Natural killer cell (primary cell): Measurements from ENCODE around the gene ZNF385D. TPM values are rescaled to one million over a fixed set of nuclear protein-coding genes. Genes with fewer than 3 reads are reported as not detected.

ENCODE experiments used
- ATAC-seq, 3 donors: fragments of 150-1000 bp in 2 of 3; fragments of 200-7000 bp in 1 of 3; cut with Tn5 transposase; 1 replicate in 1 of 3; 2 replicates in 2 of 3; pipeline ENCODE4 v1.10.0; 2021; ENCODE audit warnings: mild to moderate bottlenecking in 2 of 3, moderate library complexity in 2 of 3
- DNase-seq, 2 donors: peaks; one replicate each; pipeline versions ENCODE4 v3.0.0 to v3.0.0-alpha.2; 2013 to 2021; ENCODE audit warnings: mixed read lengths in 1 of 2
- H3K27ac ChIP-seq: one replicate; pipeline ENCODE4 v1.5.1; 2013; ENCODE audit warnings: mild to moderate bottlenecking, low read length
- H3K27me3 ChIP-seq: one replicate; pipeline ENCODE4 v1.6.1; 2013; ENCODE audit warnings: low read length; ENCODE audit not compliant: control insufficient read depth, insufficient read depth
- H3K36me3 ChIP-seq: one replicate; pipeline ENCODE4 v1.6.1; 2013; ENCODE audit warnings: low read length; ENCODE audit not compliant: control insufficient read depth, insufficient read depth
- H3K4me1 ChIP-seq: one replicate; pipeline ENCODE4 v1.6.1; 2013; ENCODE audit warnings: low read length; ENCODE audit not compliant: control insufficient read depth, insufficient read depth
- H3K4me3 ChIP-seq: one replicate; pipeline ENCODE4 v1.5.1; 2013; ENCODE audit warnings: low read length
- H3K9me3 ChIP-seq: one replicate; pipeline ENCODE4 v1.6.1; 2013; ENCODE audit warnings: low read length; ENCODE audit not compliant: control insufficient read depth, insufficient read depth
- H3K27ac Mint-ChIP-seq, 2 donors: one replicate each; pipeline ENCODE4 v1.8.0; 2022; ENCODE audit warnings: mild to moderate bottlenecking in 2 of 2, mixed read lengths in 2 of 2, moderate library complexity in 1 of 2
- H3K27me3 Mint-ChIP-seq, 2 donors: one replicate each; pipeline ENCODE4 v1.8.0; 2022; ENCODE audit warnings: low read depth in 2 of 2, mixed read lengths in 2 of 2
- H3K36me3 Mint-ChIP-seq: one replicate; pipeline ENCODE4 v1.8.0; 2022; ENCODE audit warnings: mixed read lengths
- H3K4me1 Mint-ChIP-seq, 2 donors: one replicate each; pipeline ENCODE4 v1.8.0; 2022; ENCODE audit warnings: mixed read lengths in 2 of 2
- H3K4me3 Mint-ChIP-seq: one replicate; pipeline ENCODE4 v1.8.0; 2022; ENCODE audit warnings: mild to moderate bottlenecking, moderate library complexity, mixed read lengths
- H3K9me3 Mint-ChIP-seq, 2 donors: one replicate each; pipeline ENCODE4 v1.8.0; 2022; ENCODE audit warnings: mixed read lengths in 2 of 2
- CTCF ChIP-seq: fragments of 200-600 bp; IDR thresholded peaks from one replicate; pipeline ENCODE4 v1.8.0; 2022; ENCODE audit warnings: antibody characterized with exemption
- WGBS: methylation state at CpG from one replicate; pipeline ENCODE4 v1.1.7; 2013; ENCODE audit warnings: missing lambda C conversion rate; ENCODE audit not compliant: insufficient coverage; 5-methylcytosine and 5-hydroxymethylcytosine counted together
- intact Hi-C: fragments of 100-400 bp; cut with micrococcal nuclease; formaldehyde crosslinking; loops from one replicate; pipeline ENCODE4 v1.14.2; 2022
- total RNA-seq, 4 donors: library from RNA; stranded (reverse); fragments of 120-200 nt in 1 of 4; gene quantifications; one replicate each; pipeline versions ENCODE4 v1.2.3 to v1.2.4, GENCODE V29; 2013 to 2022

ZNF385D gene
- total RNA-seq, 3 donors from 2014 or later (not counting 1 experiment from before 2014, with no cell fraction given), result 0.02 to 0.31 (median 0.25) TPM

GRCh38 chr3:21672303-21672702 lies 78.7 kb downstream of the ZNF385D start:
- no peak overlapping the region for H3K4me3 Mint-ChIP-seq
- H3K4me1 ChIP-seq, result no peaks in the 10 kb centered on the region
- TF ChIP-seq CTCF, result no peak
- no peak for ATAC-seq
- intact Hi-C loops, result no loop called here
- H3K9me3 Mint-ChIP-seq, result peaks cover 5 to 6% of the 10 kb centered on the region in 2 donors
- H3K36me3 ChIP-seq, result no peaks in the 10 kb centered on the region
- no peaks in the 10 kb centered on the region for H3K36me3 Mint-ChIP-seq
- DNase-seq, result no peak
- no peak overlapping the region for H3K4me3 ChIP-seq
- WGBS, result 17% methylated on average over 1 of the region's 1 CpG
- H3K27ac ChIP-seq, result no peak overlapping the region
- no peaks in the 10 kb centered on the region for H3K4me1 Mint-ChIP-seq
- no peaks in the 10 kb centered on the region for H3K9me3 ChIP-seq
- H3K27ac Mint-ChIP-seq, result no peak overlapping the region
- H3K27me3 Mint-ChIP-seq, result no peaks in the 10 kb centered on the region
- no peaks in the 10 kb centered on the region for H3K27me3 ChIP-seq

GRCh38 chr3:21670386-21670785 lies 80.6 kb downstream of the ZNF385D start:
- H3K4me3 ChIP-seq, result no peak overlapping the region
- peaks cover 2 to 3% of the 10 kb centered on the region in 2 donors for H3K9me3 Mint-ChIP-seq
- no peaks in the 10 kb centered on the region for H3K27me3 Mint-ChIP-seq
- no peaks in the 10 kb centered on the region for H3K4me1 ChIP-seq
- intact Hi-C loops, result no loop called here
- H3K36me3 ChIP-seq, result no peaks in the 10 kb centered on the region
- no peak overlapping the region for H3K27ac ChIP-seq
- 100% methylated on average over 2 of the region's 6 CpGs for WGBS
- no peak for TF ChIP-seq CTCF
- no peaks in the 10 kb centered on the region for H3K36me3 Mint-ChIP-seq
- H3K27me3 ChIP-seq, result no peaks in the 10 kb centered on the region
- H3K9me3 ChIP-seq, result no peaks in the 10 kb centered on the region
- no peak for DNase-seq
- no peak overlapping the region for H3K4me3 Mint-ChIP-seq
- no peak overlapping the region for H3K27ac Mint-ChIP-seq
- H3K4me1 Mint-ChIP-seq, result no peaks in the 10 kb centered on the region
- no peak for ATAC-seq

GRCh38 chr3:21668012-21668411 lies 83.0 kb downstream of the ZNF385D start:
- intact Hi-C loops, result no loop called here
- H3K36me3 Mint-ChIP-seq, result no peaks in the 10 kb centered on the region
- no peaks in the 10 kb centered on the region for H3K4me1 Mint-ChIP-seq
- H3K4me1 ChIP-seq, result no peaks in the 10 kb centered on the region
- DNase-seq, result no peak
- H3K27me3 ChIP-seq, result no peaks in the 10 kb centered on the region
- no peak overlapping the region for H3K27ac ChIP-seq
- TF ChIP-seq CTCF, result no peak
- WGBS, result 65% methylated on average over 1 of the region's 1 CpG
- H3K27me3 Mint-ChIP-seq, result no peaks in the 10 kb centered on the region
- no peak for ATAC-seq
- H3K9me3 Mint-ChIP-seq, result peaks cover 3 to 5% of the 10 kb centered on the region in 2 donors
- peaks cover 6% of the 10 kb centered on the region for H3K9me3 ChIP-seq
- H3K27ac Mint-ChIP-seq, result no peak overlapping the region
- no peak overlapping the region for H3K4me3 Mint-ChIP-seq
- H3K4me3 ChIP-seq, result no peak overlapping the region
- H3K36me3 ChIP-seq, result no peaks in the 10 kb centered on the region

- intact Hi-C loops, result no loop called here
- H3K27me3 ChIP-seq, result no peaks in the 10 kb centered on the region
These were observed 85.4 kb downstream of the ZNF385D start for GRCh38 chr3:21665444-21666100.

More at GRCh38 chr3:21665444-21666100, 85.4 kb downstream of the ZNF385D start:
- Histone ChIP-seq H3K4me3 (no peak overlapping the region), H3K27ac (no peak overlapping the region), H3K9me3 (peaks cover 6% of the 10 kb centered on the region), H3K36me3 (no peaks in the 10 kb centered on the region), H3K4me1 (no peaks in the 10 kb centered on the region)
- Mint-ChIP-seq H3K4me3 (no peak overlapping the region), H3K9me3 (peaks cover 0 to 11% of the 10 kb centered on the region in 2 donors), H3K36me3 (no peaks in the 10 kb centered on the region), H3K27ac (no peak overlapping the region), H3K27me3 (no peaks in the 10 kb centered on the region), H3K4me1 (no peaks in the 10 kb centered on the region)
- DNase-seq, result no peak
- TF ChIP-seq CTCF, result no peak
- WGBS, result 54% methylated on average over 6 of the region's 6 CpGs
- ATAC-seq, result no peak
